MM.1S (cell line): ENCODE data around the gene EPHA7.

Experiments
- CTCF ChIP-seq: fragments of 300-600 bp; sonication (generic); IDR thresholded peaks from 2 replicates; pipeline ENCODE4 v1.5.1; 2016; ENCODE audit warnings: antibody characterized with exemption, low read length, mixed read lengths
- EZH2phosphoT487 ChIP-seq: fragments of 300-600 bp; sonication (generic); IDR thresholded peaks from 2 replicates; pipeline ENCODE4 v1.6.1; 2018; ENCODE audit warnings: antibody characterized with exemption, low read length

GRCh38 chr6:93293460-93293859 lies 125.9 kb downstream of the EPHA7 start:
- TF ChIP-seq CTCF (no peak), EZH2phosphoT487 (no peak)
